CD1c-positive myeloid dendritic cell (primary cell): ENCODE results near the gene SEC14L1.
"Not testable (repeated sequence)": the region's sequence is repeated elsewhere in the genome, so short reads cannot be mapped to it uniquely, and the experiment has no call there.

Experiments used
- DNase-seq: peaks from one replicate; pipeline ENCODE4 v3.0.0-alpha.2; 2016; ENCODE audit errors: extremely low spot score

Gene SEC14L1

DNA sequence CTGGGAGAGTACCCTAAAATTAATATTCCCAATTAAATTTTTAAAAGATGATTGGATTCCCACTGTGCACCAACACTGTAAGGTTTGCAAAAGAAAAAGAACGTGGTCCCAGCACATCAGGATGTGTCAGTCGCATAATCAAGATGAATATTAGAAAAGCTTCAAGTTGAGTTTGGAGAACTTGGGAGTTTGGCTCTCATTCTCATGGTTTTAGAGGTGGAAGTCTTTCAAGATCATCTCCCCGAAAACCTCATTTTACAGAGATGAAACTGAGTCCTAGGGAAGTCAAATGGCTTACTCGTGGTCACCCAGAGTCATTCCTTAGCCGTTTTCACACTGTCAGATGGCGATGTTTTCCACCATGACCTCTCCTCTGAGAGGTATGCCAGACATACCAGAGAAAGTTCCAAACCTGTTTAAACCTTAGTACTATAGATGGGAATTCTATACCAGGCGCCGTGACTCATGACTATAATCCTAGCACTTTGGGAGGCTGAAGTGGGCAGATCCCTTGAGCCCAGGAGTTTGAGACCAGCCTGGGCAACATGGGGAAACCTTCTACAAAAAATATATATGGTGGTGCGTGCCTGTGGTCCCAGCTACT, 1.2 kb downstream of the SEC14L1 start:
- peak; percentile 43 for DNase-seq

DNA sequence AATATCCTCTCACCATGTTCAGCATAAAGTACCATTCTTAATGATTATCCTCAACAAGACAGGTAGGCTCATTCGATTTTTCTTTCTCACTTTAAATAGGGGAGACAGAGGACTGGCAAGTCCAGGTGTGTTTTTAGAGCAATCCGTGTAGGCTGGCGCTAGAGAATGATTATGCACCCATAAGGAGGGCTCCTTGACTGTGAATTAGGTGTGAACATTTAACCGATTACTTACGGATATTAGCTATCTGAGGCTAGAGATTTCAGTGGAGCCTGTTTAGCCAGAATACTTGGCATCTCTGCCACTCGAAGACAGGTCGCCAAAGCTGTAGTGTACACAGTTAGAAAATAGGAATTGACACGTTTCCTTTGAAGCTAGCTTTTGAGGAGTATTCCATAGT, 1.9 kb downstream of the SEC14L1 start:
- DNase-seq, result no peak

DNA sequence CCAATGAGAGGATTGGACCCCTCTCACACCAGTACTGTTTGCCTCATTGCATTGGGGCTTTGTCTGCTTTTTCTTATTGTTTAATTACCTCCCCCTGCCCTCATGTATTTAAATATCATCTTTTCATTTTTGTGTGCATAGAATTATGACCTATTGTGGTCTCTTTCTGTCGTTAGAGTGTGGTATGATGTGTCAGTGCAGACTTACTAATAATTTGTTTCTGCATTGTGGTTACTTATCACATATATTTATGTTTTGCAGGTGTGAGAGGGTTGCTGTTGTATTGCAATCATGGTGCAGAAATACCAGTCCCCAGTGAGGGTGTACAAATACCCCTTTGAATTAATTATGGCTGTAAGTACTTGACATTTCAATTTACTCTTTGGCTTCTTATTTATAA, 2.5 kb downstream of the SEC14L1 start:
- no peak for DNase-seq

DNA sequence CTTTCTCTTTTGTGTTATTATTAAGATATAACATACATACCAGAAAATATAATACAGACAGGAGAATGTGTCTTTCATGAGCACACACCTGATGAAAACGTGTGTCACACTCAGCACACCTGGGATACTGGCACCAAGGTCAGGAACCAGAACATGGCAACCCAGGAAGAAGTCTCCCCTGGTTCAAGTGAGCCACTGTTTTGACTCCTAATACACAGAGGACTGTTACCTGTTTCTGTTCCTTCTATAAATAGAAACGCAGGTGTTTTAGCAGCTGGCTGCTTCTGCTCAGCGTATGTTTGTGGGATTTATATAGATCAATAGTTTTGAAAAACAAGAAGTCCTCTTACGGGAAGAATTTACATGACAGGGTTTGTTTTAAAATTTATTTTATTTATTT, 3.5 kb downstream of the SEC14L1 start:
- DNase-seq, result no peak

DNA sequence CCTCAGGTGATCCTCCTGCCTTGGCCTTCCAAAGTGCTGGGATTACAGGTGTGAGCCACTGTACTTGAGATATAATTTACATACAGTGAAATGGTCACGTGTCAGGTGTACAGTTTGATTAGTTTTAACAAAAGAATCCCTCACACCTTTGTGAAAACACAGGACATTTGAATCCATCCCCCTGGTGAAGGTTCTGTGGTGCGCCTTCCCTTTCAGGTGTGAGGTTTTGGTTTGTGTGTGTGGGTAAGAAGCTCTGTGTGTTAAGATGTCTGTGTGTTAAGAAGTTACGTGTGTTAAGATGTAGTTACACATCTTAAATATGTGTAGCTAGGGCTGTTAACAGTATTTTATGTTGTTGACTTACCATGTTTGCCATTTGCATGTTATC, 4.4 kb downstream of the SEC14L1 start:
- DNase-seq, result no peak

DNA sequence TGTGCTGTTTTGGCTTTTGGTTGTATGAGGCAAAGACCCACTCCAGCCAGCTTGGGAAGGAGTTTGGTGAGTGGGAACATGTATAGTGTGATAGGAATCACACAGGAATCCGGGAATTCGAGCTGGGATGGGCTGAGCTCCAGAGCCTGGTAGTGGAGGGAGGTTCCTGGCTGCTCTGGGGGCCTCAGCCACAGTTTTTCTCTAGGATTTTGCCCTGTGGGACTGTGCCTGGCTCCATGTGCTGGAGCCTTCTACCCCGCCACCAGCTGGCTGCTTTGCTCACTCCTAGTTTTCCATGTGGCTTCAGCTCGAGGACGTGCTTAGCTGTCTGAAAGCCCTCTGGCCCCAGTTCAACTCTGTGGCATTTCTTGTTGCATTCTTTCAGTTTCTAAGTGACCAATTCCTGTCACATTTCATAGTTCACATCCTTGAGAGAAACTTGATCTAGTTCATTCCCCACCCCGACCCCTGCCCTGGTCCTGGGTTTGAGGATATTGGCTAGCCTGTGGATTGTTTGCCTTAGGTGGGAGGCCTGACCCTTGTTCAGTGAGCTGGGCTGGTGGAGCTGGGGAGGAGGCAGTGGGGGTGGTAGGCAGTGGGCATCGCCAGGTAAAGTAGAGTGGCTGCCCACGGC, 5.0 kb downstream of the SEC14L1 start:
- DNase-seq, result peak; percentile 28

DNA sequence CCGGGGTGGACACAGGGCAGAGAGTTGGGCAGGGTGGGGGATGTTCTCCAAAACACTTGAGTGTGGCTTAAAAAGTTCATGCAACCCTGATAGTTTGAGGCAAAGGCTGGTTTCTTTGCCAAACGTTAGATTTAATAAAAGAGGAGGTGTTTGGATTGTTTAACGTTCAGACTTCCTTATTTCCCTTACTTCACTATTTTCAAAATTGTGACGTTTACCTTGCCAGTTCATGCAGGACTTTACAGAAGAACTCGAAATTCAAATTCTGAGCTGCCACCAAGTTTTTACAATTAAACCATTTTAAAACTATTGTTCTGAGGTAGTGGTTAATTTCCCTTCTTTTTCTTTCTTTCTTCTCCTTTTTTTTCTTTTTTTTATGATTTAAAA, 5.5 kb downstream of the SEC14L1 start:
- DNase-seq, result peak; percentile 57

DNA sequence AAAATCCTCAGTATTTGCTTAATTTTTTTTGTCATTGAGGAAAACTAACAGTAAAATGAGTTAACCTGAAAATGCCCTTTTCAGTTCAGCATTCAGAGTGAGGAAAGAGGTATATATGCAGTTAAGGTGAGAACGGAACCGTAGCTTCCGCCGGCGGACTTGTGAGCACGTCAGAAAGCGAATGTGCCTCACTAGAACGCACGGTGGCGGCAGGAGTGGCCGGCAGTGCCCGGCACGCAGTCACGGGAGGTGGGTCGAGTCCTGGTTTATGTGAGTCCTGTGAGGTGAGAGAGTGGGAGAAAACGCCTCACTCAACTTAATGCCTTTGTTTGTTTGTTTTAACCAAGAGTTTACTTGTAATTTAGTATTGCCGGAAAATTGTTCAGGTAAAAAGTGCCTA, 6.1 kb downstream of the SEC14L1 start:
- no peak for DNase-seq

DNA sequence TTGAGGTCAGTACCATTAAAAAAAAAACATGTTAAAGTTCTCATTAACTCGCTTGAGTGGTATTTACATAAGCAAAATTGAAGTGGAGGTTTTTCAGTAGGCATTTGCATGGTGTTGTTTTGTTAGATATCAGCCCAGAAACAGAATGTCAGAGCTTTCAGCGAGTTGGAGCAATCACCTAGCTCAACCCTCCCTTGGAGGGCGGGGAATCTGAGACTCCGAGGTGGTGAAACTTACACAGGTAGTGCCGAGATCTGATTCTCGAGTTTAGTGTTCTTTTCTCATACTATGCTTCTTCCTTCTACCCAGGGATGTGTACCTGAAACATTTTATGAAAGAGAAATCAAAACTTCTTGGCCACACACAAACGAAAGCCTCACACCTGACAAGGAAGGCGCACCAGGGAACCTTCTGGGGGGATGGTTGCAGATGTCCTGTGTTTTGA, 6.6 kb downstream of the SEC14L1 start:
- no peak for DNase-seq

DNA sequence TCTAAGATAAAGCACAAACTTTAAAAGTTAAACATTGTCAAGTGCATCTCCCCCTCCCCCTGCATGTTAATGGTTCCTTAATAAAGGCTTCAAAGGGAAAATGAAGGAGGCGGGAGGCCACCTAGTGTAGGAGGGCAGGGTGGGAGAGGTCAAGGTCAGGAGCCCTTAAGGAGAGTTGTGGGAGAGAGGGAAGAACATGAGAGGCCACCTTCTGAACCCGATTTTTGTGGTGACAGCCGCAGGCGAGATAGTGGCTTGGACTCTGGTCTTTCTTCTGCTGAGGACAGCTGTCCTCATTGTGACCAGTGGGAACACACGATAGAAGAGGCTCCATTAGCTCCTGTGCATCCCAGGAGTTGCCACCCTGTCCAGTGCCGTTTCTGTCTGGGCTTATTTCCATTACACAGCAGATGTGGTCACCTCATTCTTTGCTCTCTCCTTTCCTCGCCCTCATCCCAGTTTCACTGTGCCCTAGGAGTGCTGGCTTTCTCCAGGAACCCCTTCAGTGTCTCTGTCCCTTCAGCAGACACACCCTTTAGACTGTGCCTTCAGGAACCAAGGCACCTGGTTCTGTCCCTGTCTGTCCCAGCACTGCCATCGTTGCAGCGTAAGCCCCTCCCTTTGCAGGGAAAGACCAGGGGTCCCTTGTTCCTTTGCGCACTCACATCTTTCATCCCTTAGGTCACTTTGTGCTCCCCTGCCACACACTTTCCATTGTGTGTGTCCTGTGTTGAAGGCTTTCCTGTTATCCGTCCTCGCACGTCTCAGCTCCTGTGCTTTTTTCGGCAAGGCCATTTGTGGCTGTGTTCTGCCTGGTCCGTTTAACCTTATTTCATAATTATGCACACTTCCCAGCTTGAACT, 7.5 kb downstream of the SEC14L1 start:
- no peak for DNase-seq

DNA sequence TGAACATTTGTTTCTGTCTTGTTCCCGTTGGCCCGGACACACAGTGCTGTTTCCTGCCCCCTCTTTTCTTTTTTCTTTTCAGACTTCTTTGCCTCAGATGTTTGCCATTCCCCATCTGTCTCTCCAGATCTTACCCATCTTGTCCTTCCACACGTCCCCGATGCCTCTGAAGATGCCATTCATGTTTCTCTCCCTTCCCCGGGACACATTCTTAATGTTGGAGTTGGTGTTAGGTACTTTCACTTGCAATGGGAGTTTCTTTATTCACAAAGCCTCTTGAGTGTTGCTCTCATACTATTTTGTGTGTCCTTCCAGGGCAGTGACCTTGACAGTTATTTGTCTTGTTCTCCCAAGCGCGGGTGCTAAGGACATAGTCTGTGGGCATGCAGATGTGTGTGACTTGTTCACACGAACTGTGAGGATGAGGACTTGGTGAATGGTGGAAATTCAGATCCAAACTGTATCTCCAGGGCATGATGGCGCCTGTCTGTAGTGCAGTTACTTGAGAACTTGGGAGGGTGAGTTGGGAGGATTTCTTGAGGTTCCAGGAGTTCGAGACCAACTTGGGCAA, 8.3 kb downstream of the SEC14L1 start:
- DNase-seq, result no peak

DNA sequence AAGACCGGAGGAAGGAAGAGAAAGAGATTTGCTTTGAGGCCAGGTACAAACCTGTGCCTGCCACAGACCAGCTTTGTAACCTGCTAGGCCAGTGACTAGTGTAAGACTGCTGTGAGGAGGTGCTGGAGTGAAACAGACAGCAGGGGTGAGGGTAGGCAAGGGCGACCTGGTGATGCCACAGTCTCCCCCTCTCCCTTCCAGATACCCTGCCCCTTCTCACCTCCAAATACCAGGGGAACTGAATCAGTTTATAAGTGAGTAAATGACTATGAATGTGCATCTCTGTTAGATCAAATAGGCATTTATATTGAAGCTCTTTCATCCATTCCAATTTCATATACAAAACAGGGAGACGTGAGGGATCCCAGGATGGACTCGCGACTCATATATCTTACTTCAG, 9.4 kb downstream of the SEC14L1 start:
- DNase-seq, result no peak

DNA sequence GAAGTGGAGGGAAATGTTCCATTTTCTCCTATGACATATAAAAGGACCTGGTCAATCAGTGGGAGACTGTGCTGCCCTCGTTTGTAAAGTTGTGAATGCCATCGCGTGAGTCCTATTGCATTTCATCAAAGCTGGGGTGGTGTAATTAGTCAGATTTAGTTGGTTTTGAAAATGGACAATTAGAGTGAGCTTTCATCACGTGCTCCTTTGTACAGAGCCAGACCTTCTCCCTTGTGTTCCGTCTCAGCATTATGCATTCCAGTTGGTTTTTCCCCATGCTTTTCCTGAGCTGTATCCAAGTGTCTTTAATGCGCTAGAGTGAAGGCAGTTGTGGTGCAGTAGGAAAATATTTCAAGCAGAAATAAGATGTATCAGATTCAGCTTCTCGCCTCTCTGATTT, 10.4 kb downstream of the SEC14L1 start:
- no peak for DNase-seq

DNA sequence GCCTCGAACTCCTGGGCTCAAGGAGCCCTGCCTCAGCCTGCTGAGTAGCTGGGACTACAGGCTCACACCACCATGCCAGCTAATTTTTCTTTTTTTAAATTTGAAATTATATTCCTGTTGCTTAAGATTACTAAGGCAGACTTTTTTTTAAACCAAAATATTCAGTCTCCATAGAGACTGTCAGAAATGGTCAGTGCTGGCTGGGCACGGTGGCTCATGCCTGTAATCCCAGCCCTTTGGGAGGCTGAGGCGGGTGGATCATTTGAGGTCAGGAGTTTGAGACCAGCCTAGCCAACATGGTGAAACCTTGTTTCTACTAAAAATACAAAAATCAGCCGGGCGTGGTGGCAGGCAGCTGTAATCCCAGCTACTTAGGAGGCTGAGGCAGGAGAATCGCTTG, 11.3 kb downstream of the SEC14L1 start:
- DNase-seq, result not testable (repeated sequence)

DNA sequence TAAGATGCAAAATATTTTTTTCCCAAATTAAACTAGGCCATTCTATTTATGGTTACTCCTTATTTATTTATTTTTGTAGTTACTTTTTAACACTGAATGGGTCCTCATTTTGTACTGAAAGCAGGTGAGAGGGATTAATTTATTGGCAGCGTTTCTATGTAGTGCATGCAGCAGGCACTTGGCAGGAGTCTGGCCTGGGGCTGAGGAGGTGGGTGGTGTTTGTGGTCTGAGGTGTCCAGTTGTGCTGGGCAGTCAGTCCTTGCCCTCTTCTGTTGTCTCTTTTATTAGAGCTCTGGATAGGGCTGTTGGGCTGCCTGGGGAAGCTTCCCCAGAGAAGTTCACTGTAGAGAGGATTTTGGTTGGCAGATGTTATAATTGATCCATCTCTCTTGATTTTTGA, 12.7 kb downstream of the SEC14L1 start:
- no peak for DNase-seq

DNA sequence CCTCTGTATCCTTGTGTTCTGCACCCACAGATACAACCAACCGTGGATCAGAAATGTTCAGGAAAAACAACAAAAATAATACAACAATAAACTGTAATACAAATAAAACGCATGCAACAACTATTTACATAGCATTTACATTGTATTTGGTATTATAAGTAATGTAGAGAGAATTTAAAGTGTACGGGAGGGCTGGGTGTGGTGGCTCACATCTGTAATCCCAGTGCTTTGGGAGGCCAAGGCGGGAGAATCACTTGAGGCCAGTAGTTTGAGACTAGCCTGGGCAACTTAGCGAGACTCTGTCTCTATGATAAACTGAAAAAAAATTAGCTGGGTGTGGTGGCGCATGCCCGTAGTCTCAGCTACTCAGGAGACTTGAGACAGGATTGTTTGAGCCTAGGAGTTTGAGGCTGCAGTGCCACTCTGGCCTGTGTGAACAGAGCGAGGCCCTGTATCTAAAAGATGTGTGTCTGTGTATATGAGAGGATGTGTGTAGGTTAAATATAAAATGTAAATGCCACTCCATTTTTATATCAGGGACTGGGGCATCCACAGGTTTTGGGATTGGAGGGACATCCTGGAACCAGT, 13.3 kb downstream of the SEC14L1 start:
- no peak for DNase-seq

DNA sequence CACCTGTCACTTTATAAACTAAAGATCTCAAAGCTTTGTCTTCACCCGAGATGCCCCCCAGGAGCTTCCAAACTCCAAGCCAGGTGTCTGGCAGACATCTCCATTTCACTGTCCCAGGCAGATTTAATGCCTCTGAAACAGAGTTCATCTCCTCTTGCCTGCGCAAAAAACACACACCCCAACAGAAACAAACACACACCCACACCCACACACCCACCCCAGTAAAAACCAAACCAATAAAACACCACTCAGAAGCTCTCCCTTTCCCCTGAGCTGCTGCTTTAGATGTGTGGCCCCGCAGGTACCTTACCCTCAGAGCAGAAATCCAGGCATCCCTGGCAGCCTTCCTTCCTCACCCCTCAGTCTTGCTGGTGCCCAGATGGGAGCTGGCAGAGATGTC, 14.4 kb downstream of the SEC14L1 start:
- DNase-seq, result no peak

DNA sequence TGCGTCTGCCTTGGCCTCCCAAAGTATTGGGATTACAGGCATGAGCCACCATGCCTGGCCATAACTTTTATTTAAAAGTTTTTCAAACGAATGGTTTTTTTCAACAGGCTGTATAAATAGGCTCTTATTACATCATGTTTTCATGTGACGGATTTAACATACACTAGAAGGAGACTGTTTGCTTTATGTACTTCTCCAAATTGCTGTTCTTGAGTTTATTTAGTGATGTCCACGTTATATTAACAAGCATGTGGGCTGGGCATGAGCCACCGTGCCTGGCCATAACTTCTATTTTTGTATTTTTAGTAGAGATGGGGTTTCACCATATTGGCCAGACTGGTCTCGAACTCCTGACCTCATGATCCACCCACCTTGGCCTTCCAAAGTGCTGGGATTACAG, 17.0 kb downstream of the SEC14L1 start:
- peak; percentile 41 for DNase-seq

DNA sequence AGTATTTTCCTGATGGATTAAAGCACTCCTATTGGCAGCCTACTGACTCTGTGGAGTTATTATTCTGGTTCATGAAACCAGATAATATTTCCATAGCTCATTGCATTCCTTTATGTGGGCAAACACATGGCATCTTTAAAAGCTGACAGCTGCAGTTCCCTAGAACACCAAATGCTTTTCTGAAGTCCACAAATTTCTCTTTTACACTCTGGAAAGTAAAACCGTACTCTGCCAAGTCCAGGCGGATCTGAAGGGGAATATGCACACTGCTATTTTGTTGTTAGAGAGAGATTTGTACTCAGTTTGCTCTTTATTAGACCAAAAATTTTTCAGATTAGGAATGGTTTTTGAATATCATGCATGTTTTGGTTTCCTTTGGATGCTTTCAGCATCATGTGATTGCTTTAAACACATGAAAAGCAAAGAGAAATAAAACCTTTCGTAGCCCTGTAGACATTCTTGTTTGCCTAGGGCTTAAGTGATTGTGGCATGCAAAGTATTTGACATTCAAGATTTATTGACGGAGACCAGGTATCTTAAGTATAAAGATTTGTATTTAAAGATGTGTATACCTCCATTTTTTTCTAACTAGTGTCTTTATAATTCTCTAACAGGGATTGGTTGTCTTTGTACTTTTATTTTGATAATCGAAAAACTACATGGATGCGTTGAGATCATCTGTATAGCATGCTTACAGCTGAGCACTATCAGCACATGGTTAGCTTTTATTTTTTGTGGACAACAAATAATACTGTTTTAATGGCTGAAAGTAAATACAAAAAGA, 19.5 kb downstream of the SEC14L1 start:
- no peak for DNase-seq

DNA sequence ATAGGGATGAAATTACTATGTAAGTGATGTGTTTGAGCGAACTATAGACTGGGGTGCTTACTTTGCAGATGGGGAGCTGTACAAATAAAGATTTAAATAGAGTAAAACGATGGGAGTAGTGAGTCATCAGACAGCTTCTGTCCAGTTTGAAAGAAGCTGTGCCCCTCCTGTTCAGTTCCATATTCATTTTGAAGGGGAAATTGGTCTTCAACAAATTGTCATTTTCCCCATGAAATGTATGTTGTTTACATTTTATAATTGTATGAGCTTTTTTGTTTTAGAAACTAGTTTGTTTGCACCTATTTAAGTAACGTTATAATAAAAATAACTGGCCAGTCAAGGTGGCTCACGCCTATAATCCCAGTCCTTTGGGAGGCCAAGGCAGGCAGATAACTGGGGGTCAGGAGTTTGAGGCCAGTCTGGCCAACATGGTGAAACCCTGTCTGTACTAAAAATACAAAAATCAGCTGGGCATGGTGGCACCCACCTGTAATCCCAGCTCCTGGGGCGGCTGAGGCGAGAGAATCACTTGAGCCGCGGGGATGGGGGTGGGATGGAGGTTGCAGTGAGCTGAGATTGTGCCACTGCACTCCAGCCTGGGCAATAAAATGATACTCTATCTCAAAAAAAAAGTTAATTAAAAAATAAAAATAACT, 20.2 kb downstream of the SEC14L1 start:
- DNase-seq, result no peak

DNA sequence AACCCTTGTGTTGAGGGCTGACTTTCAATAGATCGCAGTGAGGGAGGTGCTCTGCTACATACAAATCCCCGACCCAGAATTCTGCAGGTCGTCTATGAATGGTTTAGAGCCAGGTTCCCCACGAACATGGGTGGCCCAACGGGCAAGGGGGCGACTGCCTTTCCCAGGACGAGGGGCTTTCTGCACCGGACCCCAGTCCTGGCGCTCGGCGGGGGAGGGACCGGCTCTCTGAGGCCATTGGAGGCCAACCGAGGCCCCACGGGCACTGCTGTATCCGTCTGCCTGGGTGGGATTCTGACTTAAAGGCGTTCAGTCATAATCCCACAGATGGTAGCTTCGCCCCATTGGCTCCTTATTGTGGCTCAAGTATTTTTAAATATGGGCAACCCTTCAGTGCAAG, 21.2 kb downstream of the SEC14L1 start:
- DNase-seq, result no peak
